Measurements from ENCODE around the gene ALDH3B2. TPM values are rescaled to one million over a fixed set of nuclear protein-coding genes. Genes with fewer than 3 reads are reported as not detected.

Gene ALDH3B2
- total and polyA plus RNA-seq, 2 of the 8 experiments (the other 6 are each of a cell fraction or from before 2014, with no cell fraction given), result not detected

DNA sequence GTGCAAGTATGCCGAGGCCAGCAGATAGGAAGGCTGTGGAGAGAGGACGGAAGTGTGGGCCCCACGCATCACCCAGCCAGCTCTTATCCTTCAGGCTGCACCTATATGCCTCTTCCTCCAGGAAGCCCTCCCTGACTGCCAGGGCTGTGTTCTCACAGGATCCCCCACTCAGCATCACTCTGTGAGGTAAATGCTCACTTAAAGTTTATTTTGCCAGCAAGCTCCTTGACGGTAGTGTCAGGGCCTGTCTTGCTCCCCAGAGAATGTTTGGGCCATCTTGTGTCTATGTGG, 39.2 kb downstream of the ALDH3B2 start:
- Histone ChIP-seq H2BK15ac (ENCODE audit: low read length) (no peak overlapping the region), H3K79me1 (ENCODE audit: low read depth, low read length) (no peaks in the 10 kb centered on the region), H4K91ac (replicated peaks; ENCODE audit: insufficient read length, low read length) (no peak overlapping the region), H3K4ac (replicated peaks; ENCODE audit: insufficient read length, low read depth, low read length) (no peak overlapping the region), H3K4me3 (ENCODE audit: extremely low read depth in 1 of 4, insufficient read depth in 2 of 4, low read depth in 3 of 4, low read length in 4 of 4) (no peak overlapping the region), H4K20me1 (replicated peaks in 1 of 2; ENCODE audit: control insufficient read depth in 1 of 2, insufficient read depth in 2 of 2, low read length in 2 of 2) (no peaks in the 10 kb centered on the region), H3K9me3 (ENCODE audit: insufficient read depth in 2 of 2, low read depth in 1 of 2, low read length in 1 of 2) (peaks cover 1 to 2% of the 10 kb centered on the region in 2 experiments; a peak in 3 of 4 replicates), H3K4me2 (ENCODE audit: insufficient read depth in 1 of 2, low read depth in 2 of 2, low read length in 2 of 2) (no peak overlapping the region), H4K8ac (ENCODE audit: extremely low read depth, insufficient read depth, low read length) (no peak overlapping the region), H3K56ac (replicated peaks; ENCODE audit: insufficient read length, low read depth, low read length) (no peak overlapping the region), H2AFZ (ENCODE audit: low read length) (no peak overlapping the region), H3K27me3 (replicated peaks in 1 of 4; ENCODE audit: control insufficient read depth in 3 of 4, extremely low read depth in 1 of 4, insufficient read depth in 3 of 4, low read length in 3 of 4) (peaks cover 1 to 13% (median 7%) of the 10 kb centered on the region in 4 experiments; a peak in 6 of 7 replicates), H3K27ac (ENCODE audit: low read depth, low read length) (no peak overlapping the region), H3K18ac (ENCODE audit: extremely low read depth, low read length) (no peak overlapping the region), H2BK5ac (ENCODE audit: low read depth, low read length) (no peak overlapping the region), H3K14ac (ENCODE audit: insufficient read length) (no peak overlapping the region), H3K79me2 (ENCODE audit: control insufficient read depth in 1 of 2, insufficient read depth in 2 of 2, low read length in 2 of 2) (no peaks in the 10 kb centered on the region), H3K23ac (ENCODE audit: insufficient read length) (no peak overlapping the region), H2AK5ac (ENCODE audit: low read depth, low read length) (no peak overlapping the region), H2BK12ac (ENCODE audit: low read depth, low read length) (no peak overlapping the region), H2BK120ac (replicated peaks; ENCODE audit: low read depth, low read length) (no peak overlapping the region), H3K9ac (replicated peaks in 1 of 4; ENCODE audit: extremely low read depth in 1 of 4, low read depth in 3 of 4, low read length in 3 of 4) (no peak overlapping the region), H2BK20ac (ENCODE audit: low read length) (no peak overlapping the region), H4K5ac (ENCODE audit: insufficient read length, low read depth, low read length) (no peak overlapping the region), H3K36me3 (ENCODE audit: control insufficient read depth in 2 of 4, insufficient read depth in 4 of 4, low read length in 3 of 4) (no peaks in the 10 kb centered on the region), H3K4me1 (replicated peaks in 1 of 4; ENCODE audit: control insufficient read depth in 3 of 4, insufficient read depth in 4 of 4, low read length in 3 of 4) (peaks cover 0 to 20% (median 12%) of the 10 kb centered on the region in 4 experiments; a peak in 4 of 7 replicates), H3K23me2 (ENCODE audit: low read depth, low read length) (peaks cover 2% of the 10 kb centered on the region)
- ChIA-PET CTCF (ENCODE audit: partially characterized antibody) (interaction anchor here (0.8 to 10.1 kb wide), 9 partner anchors 11 to 79 kb away, joined by 3 to 117 read pairs (median 3); no protein-coding TSS in a partner anchor), POLR2A (ENCODE audit: partially characterized antibody) (interaction anchor here (11.7 kb wide), 1 partner anchor 18 kb away, joined by 194 read pairs; no protein-coding TSS in a partner anchor)
- 82% methylated on average over 4 of the region's 4 CpGs; no CpG with 5 or more reads in 1 of the 2 experiments for WGBS, 2 experiments (ENCODE audit: extremely low coverage in 1 of 2, insufficient coverage in 1 of 2, insufficient read length in 1 of 2, insufficient replicate concordance in 2 of 2, low coverage in 1 of 2, low lambda C conversion rate in 2 of 2, missing lambda C conversion rate in 1 of 2)
- no peak for DNase-seq (ENCODE audit: low read depth in 1 of 2, low spot score in 2 of 2)
- FAIRE-seq, result no peak
- TF ChIP-seq EGR1 (IDR thresholded peaks at IDR 0.05; ENCODE audit: borderline replicate concordance, low read depth, low read length) (no peak), POLR2AphosphoS5 (IDR thresholded peaks at IDR 0.05; ENCODE audit: low read depth, low read length) (no peak), HDAC6 (IDR thresholded peaks at IDR 0.05; ENCODE audit: low read depth, low read length) (no peak), BCL11A (IDR thresholded peaks at IDR 0.05; ENCODE audit: low read depth in 2 of 2, low read length in 2 of 2) (no peak), PHF8 (conservative IDR thresholded peaks at IDR 0.05; ENCODE audit: low read depth, low read length) (no peak), FOSL1 (IDR thresholded peaks at IDR 0.05; ENCODE audit: insufficient read depth, low read depth, low read length) (no peak), RBBP5 (IDR thresholded peaks at IDR 0.05; ENCODE audit: borderline replicate concordance, low read depth, low read length) (no peak), CREB1 (IDR thresholded peaks at IDR 0.05) (no peak), HDAC2 (IDR thresholded peaks at IDR 0.05; ENCODE audit: borderline replicate concordance in 1 of 2, low read depth in 2 of 2, low read length in 2 of 2) (no peak), TCF12 (IDR thresholded peaks at IDR 0.05; ENCODE audit: low read depth, low read length) (no peak), KDM4A (IDR thresholded peaks at IDR 0.05; ENCODE audit: low read depth, low read length, severe bottlenecking) (no peak)
- TF ChIP-seq, protein P1, sequence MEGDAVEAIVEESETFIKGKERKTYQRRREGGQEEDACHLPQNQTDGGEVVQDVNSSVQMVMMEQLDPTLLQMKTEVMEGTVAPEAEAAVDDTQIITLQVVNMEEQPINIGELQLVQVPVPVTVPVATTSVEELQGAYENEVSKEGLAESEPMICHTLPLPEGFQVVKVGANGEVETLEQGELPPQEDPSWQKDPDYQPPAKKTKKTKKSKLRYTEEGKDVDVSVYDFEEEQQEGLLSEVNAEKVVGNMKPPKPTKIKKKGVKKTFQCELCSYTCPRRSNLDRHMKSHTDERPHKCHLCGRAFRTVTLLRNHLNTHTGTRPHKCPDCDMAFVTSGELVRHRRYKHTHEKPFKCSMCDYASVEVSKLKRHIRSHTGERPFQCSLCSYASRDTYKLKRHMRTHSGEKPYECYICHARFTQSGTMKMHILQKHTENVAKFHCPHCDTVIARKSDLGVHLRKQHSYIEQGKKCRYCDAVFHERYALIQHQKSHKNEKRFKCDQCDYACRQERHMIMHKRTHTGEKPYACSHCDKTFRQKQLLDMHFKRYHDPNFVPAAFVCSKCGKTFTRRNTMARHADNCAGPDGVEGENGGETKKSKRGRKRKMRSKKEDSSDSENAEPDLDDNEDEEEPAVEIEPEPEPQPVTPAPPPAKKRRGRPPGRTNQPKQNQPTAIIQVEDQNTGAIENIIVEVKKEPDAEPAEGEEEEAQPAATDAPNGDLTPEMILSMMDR (IDR thresholded peaks at IDR 0.05; ENCODE audit: control extremely low read depth in 1 of 3, insufficient read depth in 1 of 3, low read depth in 1 of 3, low read length in 3 of 3), result no peak

All from H1 (cell line).